Measurements from ENCODE around the gene JPH2. TPM values are rescaled to one million over a fixed set of nuclear protein-coding genes. Genes with fewer than 3 reads are reported as not detected.

The JPH2 gene
- polyA plus RNA-seq, 2 donors: 4.2 to 4.9 TPM

- Histone ChIP-seq H3K9me3 (ENCODE audit: control insufficient read depth in 2 of 2, insufficient read depth in 1 of 2, low read depth in 1 of 2, low read length in 1 of 2) (no peaks in the 10 kb centered on the region), H3K4me1 (ENCODE audit: control insufficient read depth in 2 of 2, insufficient read depth in 2 of 2, low read length in 1 of 2) (no peaks in the 10 kb centered on the region), H3K36me3 (ENCODE audit: control insufficient read depth in 2 of 2, insufficient read depth in 2 of 2, low read length in 1 of 2) (no peaks in the 10 kb centered on the region), H3K27ac (ENCODE audit: low read depth in 2 of 2, low read length in 1 of 2) (no peak overlapping the region), H3K4me3 (ENCODE audit: low read depth in 1 of 2, low read length in 2 of 2) (no peak overlapping the region), H3K27me3 (ENCODE audit: control insufficient read depth in 1 of 2, insufficient read depth in 2 of 2, low read length in 2 of 2) (no peaks in the 10 kb centered on the region)
- WGBS, 2 donors: 92 to 94% methylated on average over 5 of the region's 5 CpGs
Observed at GRCh38 chr20:44075950-44076232, 111.1 kb downstream of the JPH2 start.

DNA sequence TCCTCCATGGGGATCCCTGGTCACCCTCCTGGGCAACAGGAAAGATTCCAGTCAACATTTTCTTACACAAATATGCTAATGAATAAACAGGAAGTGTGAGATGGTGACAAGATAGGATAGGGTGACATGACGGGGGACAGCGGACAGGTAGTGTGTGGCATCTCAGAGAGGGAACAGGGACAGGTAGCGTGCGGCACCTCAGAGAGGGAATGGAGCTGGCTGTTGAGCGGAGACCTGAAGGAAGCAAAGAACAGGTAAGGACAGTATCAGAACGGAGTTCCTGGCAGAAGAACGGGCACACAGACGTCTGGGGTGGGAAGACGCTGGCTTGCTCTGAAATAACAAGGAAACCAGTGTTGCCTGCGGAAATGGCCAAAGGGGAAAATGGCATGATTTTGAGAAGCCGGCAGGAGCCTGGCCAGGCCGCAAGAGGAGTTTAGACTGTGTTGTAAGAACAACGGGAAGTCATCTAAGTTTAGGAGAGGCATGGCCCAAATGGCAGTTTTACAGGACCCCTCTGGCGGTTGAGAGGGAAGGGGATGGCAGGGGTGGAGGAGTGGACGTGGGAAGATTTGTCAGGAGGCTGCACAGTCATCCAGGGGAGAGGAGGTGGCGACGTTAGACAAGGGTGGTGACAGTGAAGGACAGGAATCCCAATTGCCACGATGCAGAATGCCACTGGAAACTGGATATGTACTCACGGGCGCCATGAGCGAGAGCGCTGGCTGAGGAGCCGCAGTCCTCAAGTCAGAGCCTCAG, 111.6 kb downstream of the JPH2 start:
- Histone ChIP-seq H3K27me3 (ENCODE audit: control insufficient read depth in 1 of 2, insufficient read depth in 2 of 2, low read length in 2 of 2) (no peaks in the 10 kb centered on the region), H3K36me3 (ENCODE audit: control insufficient read depth in 2 of 2, insufficient read depth in 2 of 2, low read length in 1 of 2) (no peaks in the 10 kb centered on the region), H3K9me3 (ENCODE audit: control insufficient read depth in 2 of 2, insufficient read depth in 1 of 2, low read depth in 1 of 2, low read length in 1 of 2) (no peaks in the 10 kb centered on the region), H3K4me3 (ENCODE audit: low read depth in 1 of 2, low read length in 2 of 2) (no peak overlapping the region), H3K4me1 (ENCODE audit: control insufficient read depth in 2 of 2, insufficient read depth in 2 of 2, low read length in 1 of 2) (no peaks in the 10 kb centered on the region), H3K27ac (ENCODE audit: low read depth in 2 of 2, low read length in 1 of 2) (no peak overlapping the region)
- WGBS, 2 donors: 91 to 92% methylated on average over 23 of the region's 23 CpGs

DNA sequence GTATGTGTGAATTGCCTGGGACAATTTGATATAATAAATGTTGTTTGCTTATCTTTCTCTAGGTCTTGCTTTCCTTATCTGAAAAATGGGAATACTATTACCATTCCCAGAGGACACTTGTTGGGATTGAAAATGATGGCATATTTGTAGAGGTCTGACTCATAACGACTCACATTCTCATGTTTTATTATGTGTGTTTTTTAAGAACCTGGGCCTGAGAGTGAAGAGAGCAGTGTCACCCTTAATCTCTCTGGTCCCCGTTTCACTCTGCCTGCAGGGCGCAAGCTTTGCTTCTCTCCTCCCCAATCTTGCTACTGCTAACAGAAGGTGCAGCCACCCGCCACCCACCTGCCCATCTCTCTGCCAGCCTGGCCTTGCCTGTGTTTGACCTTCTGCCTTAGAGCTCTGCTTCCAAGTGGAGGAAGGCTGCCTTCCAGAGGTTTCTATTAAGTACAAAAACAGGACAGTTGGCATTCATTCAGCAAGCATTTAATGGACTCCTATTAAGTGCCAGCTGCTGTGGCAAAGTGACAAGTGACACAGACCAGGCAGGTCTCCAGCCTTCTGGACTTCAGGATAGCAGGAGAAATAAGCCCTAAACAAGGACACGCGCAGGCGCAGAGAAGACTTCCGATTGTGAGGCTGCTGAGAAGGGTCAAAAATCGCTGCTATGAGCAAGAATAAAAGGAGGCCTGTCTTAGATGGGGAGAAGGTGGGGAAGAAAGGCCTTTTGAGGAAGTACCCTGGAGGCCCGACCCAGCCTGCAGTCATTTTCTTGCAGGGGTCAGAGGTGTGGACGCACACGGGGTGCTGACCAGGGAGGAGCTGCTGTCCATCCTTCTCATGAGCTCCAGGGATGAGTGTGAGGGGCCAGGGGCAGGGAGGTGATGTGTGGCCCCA, 112.5 kb downstream of the JPH2 start:
- Histone ChIP-seq H3K4me1 (ENCODE audit: control insufficient read depth in 2 of 2, insufficient read depth in 2 of 2, low read length in 1 of 2) (no peaks in the 10 kb centered on the region), H3K27me3 (ENCODE audit: control insufficient read depth in 1 of 2, insufficient read depth in 2 of 2, low read length in 2 of 2) (no peaks in the 10 kb centered on the region), H3K27ac (ENCODE audit: low read depth in 2 of 2, low read length in 1 of 2) (no peak overlapping the region), H3K4me3 (ENCODE audit: low read depth in 1 of 2, low read length in 2 of 2) (no peak overlapping the region), H3K36me3 (ENCODE audit: control insufficient read depth in 2 of 2, insufficient read depth in 2 of 2, low read length in 1 of 2) (no peaks in the 10 kb centered on the region), H3K9me3 (ENCODE audit: control insufficient read depth in 2 of 2, insufficient read depth in 1 of 2, low read depth in 1 of 2, low read length in 1 of 2) (no peaks in the 10 kb centered on the region)
- 77 to 79% methylated on average over 12 of the region's 12 CpGs for WGBS, 2 donors

- Histone ChIP-seq H3K36me3 (ENCODE audit: control insufficient read depth in 2 of 2, insufficient read depth in 2 of 2, low read length in 1 of 2) (no peaks in the 10 kb centered on the region), H3K27ac (ENCODE audit: low read depth in 2 of 2, low read length in 1 of 2) (no peak overlapping the region), H3K27me3 (ENCODE audit: control insufficient read depth in 1 of 2, insufficient read depth in 2 of 2, low read length in 2 of 2) (no peaks in the 10 kb centered on the region), H3K4me3 (ENCODE audit: low read depth in 1 of 2, low read length in 2 of 2) (no peak overlapping the region), H3K4me1 (ENCODE audit: control insufficient read depth in 2 of 2, insufficient read depth in 2 of 2, low read length in 1 of 2) (no peaks in the 10 kb centered on the region), H3K9me3 (ENCODE audit: control insufficient read depth in 2 of 2, insufficient read depth in 1 of 2, low read depth in 1 of 2, low read length in 1 of 2) (no peaks in the 10 kb centered on the region)
- 72 to 73% methylated on average over 6 of the region's 6 CpGs for WGBS, 2 donors
Observed at GRCh38 chr20:44073675-44074071, 113.3 kb downstream of the JPH2 start.

GRCh38 chr20:44073011-44073674, 113.8 kb downstream of the JPH2 start:
- Histone ChIP-seq H3K27me3 (ENCODE audit: control insufficient read depth in 1 of 2, insufficient read depth in 2 of 2, low read length in 2 of 2) (no peaks in the 10 kb centered on the region), H3K27ac (ENCODE audit: low read depth in 2 of 2, low read length in 1 of 2) (no peak overlapping the region), H3K4me3 (ENCODE audit: low read depth in 1 of 2, low read length in 2 of 2) (no peak overlapping the region), H3K36me3 (ENCODE audit: control insufficient read depth in 2 of 2, insufficient read depth in 2 of 2, low read length in 1 of 2) (no peaks in the 10 kb centered on the region), H3K4me1 (ENCODE audit: control insufficient read depth in 2 of 2, insufficient read depth in 2 of 2, low read length in 1 of 2) (no peaks in the 10 kb centered on the region), H3K9me3 (ENCODE audit: control insufficient read depth in 2 of 2, insufficient read depth in 1 of 2, low read depth in 1 of 2, low read length in 1 of 2) (no peaks in the 10 kb centered on the region)
- WGBS, 2 donors: 68 to 71% methylated on average over 16 of the region's 16 CpGs

DNA sequence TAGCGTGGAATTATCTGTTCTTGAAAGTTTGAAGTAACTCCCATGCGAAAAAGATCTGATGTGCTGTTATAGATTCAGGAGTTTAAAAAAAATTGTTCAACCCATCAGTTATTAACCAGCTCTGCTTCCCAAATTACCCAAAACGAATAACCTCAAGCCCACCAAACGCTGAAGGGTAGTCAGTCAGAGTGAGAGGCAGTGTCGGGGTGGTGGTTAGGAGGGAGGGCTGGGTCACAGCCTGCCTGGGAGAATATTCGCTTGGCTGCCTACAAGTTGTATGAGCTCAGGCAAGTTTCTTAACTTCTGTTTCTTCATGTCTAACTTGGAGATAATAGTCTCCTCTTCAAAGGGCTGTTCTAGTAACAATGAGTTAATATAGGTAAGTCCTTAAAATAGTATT, 114.6 kb downstream of the JPH2 start:
- Histone ChIP-seq H3K9me3 (ENCODE audit: control insufficient read depth in 2 of 2, insufficient read depth in 1 of 2, low read depth in 1 of 2, low read length in 1 of 2) (no peaks in the 10 kb centered on the region), H3K36me3 (ENCODE audit: control insufficient read depth in 2 of 2, insufficient read depth in 2 of 2, low read length in 1 of 2) (no peaks in the 10 kb centered on the region), H3K4me1 (ENCODE audit: control insufficient read depth in 2 of 2, insufficient read depth in 2 of 2, low read length in 1 of 2) (no peaks in the 10 kb centered on the region), H3K27ac (ENCODE audit: low read depth in 2 of 2, low read length in 1 of 2) (no peak overlapping the region), H3K4me3 (ENCODE audit: low read depth in 1 of 2, low read length in 2 of 2) (no peak overlapping the region), H3K27me3 (ENCODE audit: control insufficient read depth in 1 of 2, insufficient read depth in 2 of 2, low read length in 2 of 2) (no peaks in the 10 kb centered on the region)
- WGBS, 2 donors: 53 to 57% methylated on average over 6 of the region's 6 CpGs

DNA sequence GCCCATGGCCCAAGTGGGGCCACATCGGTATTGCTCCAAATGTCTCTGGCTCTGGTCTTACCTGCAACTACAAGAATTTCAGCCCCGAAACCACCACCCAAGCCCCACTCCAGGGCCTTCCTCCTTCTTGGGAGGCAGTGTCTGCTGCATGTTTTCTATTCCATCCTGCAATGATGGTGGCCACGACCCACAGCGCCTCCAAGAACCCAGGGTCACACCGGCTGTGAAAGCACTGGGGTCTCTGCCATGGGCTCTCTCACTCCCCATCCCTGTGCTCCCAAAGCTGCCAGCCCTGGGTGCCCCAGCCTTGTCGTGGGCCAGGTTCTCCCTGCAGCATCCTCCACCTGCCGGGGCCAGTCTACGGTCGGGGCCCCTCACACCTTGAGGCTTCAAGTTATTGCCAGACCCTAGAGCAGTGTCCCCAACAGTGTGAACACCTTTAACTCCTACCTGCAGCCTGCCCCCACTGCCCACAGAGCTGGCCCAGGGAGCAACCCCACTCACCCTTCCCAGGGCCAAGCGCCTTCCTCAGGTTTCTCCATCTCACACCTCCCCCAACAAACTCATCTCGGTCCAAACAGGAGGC, 115.4 kb downstream of the JPH2 start:
- Histone ChIP-seq H3K36me3 (ENCODE audit: control insufficient read depth in 2 of 2, insufficient read depth in 2 of 2, low read length in 1 of 2) (no peaks in the 10 kb centered on the region), H3K27ac (ENCODE audit: low read depth in 2 of 2, low read length in 1 of 2) (no peak overlapping the region), H3K4me3 (ENCODE audit: low read depth in 1 of 2, low read length in 2 of 2) (no peak overlapping the region), H3K4me1 (ENCODE audit: control insufficient read depth in 2 of 2, insufficient read depth in 2 of 2, low read length in 1 of 2) (no peaks in the 10 kb centered on the region), H3K9me3 (ENCODE audit: control insufficient read depth in 2 of 2, insufficient read depth in 1 of 2, low read depth in 1 of 2, low read length in 1 of 2) (no peaks in the 10 kb centered on the region), H3K27me3 (ENCODE audit: control insufficient read depth in 1 of 2, insufficient read depth in 2 of 2, low read length in 2 of 2) (no peaks in the 10 kb centered on the region)
- WGBS, 2 donors: 81 to 87% methylated on average over 11 of the region's 11 CpGs

DNA sequence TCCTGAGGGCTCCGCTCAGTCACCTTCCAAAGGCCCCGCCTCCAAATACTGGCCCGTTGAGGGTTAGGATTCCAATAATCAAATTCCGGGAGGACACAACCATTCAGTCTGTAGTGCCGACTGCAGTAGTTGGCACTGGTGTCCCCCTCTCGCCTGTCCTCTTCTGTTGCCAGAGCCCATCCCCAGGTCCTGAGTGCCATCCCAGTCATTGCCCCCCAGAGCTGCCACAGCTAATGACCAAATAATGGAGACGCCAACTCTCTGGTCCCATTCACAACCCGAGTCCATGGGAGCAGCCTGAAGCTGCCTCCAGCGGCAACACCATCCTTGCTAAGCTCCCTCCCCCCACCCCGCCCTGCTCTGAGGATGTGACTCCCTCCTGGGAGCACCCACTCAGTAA, 115.9 kb downstream of the JPH2 start:
- H3K36me3 ChIP-seq (ENCODE audit: control insufficient read depth in 2 of 2, insufficient read depth in 2 of 2, low read length in 1 of 2): no peaks in the 10 kb centered on the region
- WGBS, 2 donors: 85 to 86% methylated on average over 10 of the region's 10 CpGs
- H3K4me1 ChIP-seq (ENCODE audit: control insufficient read depth in 2 of 2, insufficient read depth in 2 of 2, low read length in 1 of 2): no peaks in the 10 kb centered on the region
- no peaks in the 10 kb centered on the region for H3K9me3 ChIP-seq (ENCODE audit: control insufficient read depth in 2 of 2, insufficient read depth in 1 of 2, low read depth in 1 of 2, low read length in 1 of 2)
- no peak overlapping the region for H3K4me3 ChIP-seq (ENCODE audit: low read depth in 1 of 2, low read length in 2 of 2)
- H3K27ac ChIP-seq (ENCODE audit: low read depth in 2 of 2, low read length in 1 of 2): no peak overlapping the region
- no peaks in the 10 kb centered on the region for H3K27me3 ChIP-seq (ENCODE audit: control insufficient read depth in 1 of 2, insufficient read depth in 2 of 2, low read length in 2 of 2)

- no peaks in the 10 kb centered on the region for H3K4me1 ChIP-seq (ENCODE audit: control insufficient read depth in 2 of 2, insufficient read depth in 2 of 2, low read length in 1 of 2)
- 67 to 68% methylated on average over 17 of the region's 17 CpGs for WGBS, 2 donors
- H3K27me3 ChIP-seq (ENCODE audit: control insufficient read depth in 1 of 2, insufficient read depth in 2 of 2, low read length in 2 of 2): no peaks in the 10 kb centered on the region
- H3K27ac ChIP-seq (ENCODE audit: low read depth in 2 of 2, low read length in 1 of 2): no peak overlapping the region
- no peaks in the 10 kb centered on the region for H3K9me3 ChIP-seq (ENCODE audit: control insufficient read depth in 2 of 2, insufficient read depth in 1 of 2, low read depth in 1 of 2, low read length in 1 of 2)
- no peaks in the 10 kb centered on the region for H3K36me3 ChIP-seq (ENCODE audit: control insufficient read depth in 2 of 2, insufficient read depth in 2 of 2, low read length in 1 of 2)
- H3K4me3 ChIP-seq (ENCODE audit: low read depth in 1 of 2, low read length in 2 of 2): no peak overlapping the region
Observed at GRCh38 chr20:44070139-44070900, 116.7 kb downstream of the JPH2 start.

All from esophagus (tissue), 2 donors.